ENCODE data around the gene GALNT18. TPM values are rescaled to one million over a fixed set of nuclear protein-coding genes. Genes with fewer than 3 reads are reported as not detected.

The GALNT18 gene
- total RNA-seq, 1 experiment from 2014 or later, result 1.7 TPM

DNA sequence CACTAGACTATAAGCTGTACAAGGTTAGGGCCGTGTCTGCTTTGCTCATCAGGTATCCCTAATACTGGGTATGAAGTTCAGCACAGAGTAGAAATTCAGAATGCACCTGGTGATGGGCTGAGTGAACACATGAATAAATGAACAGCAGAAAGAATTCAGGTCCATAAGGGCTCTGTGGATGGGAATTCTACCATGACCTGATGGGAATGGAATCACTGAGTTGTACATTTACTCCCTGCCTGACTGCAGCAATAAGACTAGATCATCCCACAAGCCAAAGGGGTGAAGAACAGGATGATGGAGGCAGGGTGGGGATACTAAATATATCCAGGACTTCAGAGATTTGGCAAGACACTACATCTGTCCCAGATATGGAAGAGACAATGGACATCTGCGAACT lies 182.2 kb downstream of the GALNT18 start:
- no peak overlapping the region for H2BK20ac ChIP-seq (ENCODE audit: low read depth, low read length, poor library complexity, severe bottlenecking)
- TF ChIP-seq, protein P1, sequence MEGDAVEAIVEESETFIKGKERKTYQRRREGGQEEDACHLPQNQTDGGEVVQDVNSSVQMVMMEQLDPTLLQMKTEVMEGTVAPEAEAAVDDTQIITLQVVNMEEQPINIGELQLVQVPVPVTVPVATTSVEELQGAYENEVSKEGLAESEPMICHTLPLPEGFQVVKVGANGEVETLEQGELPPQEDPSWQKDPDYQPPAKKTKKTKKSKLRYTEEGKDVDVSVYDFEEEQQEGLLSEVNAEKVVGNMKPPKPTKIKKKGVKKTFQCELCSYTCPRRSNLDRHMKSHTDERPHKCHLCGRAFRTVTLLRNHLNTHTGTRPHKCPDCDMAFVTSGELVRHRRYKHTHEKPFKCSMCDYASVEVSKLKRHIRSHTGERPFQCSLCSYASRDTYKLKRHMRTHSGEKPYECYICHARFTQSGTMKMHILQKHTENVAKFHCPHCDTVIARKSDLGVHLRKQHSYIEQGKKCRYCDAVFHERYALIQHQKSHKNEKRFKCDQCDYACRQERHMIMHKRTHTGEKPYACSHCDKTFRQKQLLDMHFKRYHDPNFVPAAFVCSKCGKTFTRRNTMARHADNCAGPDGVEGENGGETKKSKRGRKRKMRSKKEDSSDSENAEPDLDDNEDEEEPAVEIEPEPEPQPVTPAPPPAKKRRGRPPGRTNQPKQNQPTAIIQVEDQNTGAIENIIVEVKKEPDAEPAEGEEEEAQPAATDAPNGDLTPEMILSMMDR (conservative IDR thresholded peaks at IDR 0.05), result no peak
- no peak overlapping the region for H3T11ph ChIP-seq (ENCODE audit: low read length)
- H3K27me3 ChIP-seq (ENCODE audit: insufficient read depth, low read length), result no peaks in the 10 kb centered on the region
- H3K4me1 ChIP-seq (ENCODE audit: insufficient read depth, low read length), result no peaks in the 10 kb centered on the region; the same call in 1 of the 2 replicates
- H3K56ac ChIP-seq (ENCODE audit: insufficient read length, low read depth, low read length), result no peak overlapping the region
- Mint-ChIP-seq H3K27ac (no peak overlapping the region), H3K27me3 (ENCODE audit: low read depth) (peaks cover 3% of the 10 kb centered on the region; the same call in 1 of the 2 replicates), H3K4me3 (no peak overlapping the region), H3K36me3 (ENCODE audit: insufficient read depth in 1 of 3, low read depth in 3 of 3) (no peaks in the 10 kb centered on the region; a peak in 1 of 7 replicates), H3K9me3 (no peaks in the 10 kb centered on the region), H3K4me1 (peaks cover 12 to 25% of the 10 kb centered on the region in 2 experiments)
- no peaks in the 10 kb centered on the region for H4K20me1 ChIP-seq (ENCODE audit: control insufficient read depth, insufficient read depth, insufficient read length)
- no peaks in the 10 kb centered on the region for H3K23me2 ChIP-seq (ENCODE audit: insufficient read length, low read depth, low read length, poor library complexity, severe bottlenecking)
- no peak overlapping the region for H2BK12ac ChIP-seq (ENCODE audit: insufficient read length, low read depth, low read length)
- no CpG with 5 or more reads among the region's 2 CpGs for WGBS (ENCODE audit: extremely low coverage, insufficient read length, low lambda C conversion rate)
- H3K4me2 ChIP-seq (ENCODE audit: insufficient read depth, insufficient read length, low read length), result no peak overlapping the region
- no peak overlapping the region for H3K18ac ChIP-seq (ENCODE audit: insufficient read length, low read depth, low read length)
- no peak overlapping the region for H4K5ac ChIP-seq (ENCODE audit: insufficient read length, low read depth, low read length)
- H2BK15ac ChIP-seq (ENCODE audit: low read depth, low read length), result no peak overlapping the region
- no peak overlapping the region for H3K9ac ChIP-seq (ENCODE audit: extremely low read depth, insufficient read length, low read length)
- no peak overlapping the region for H4K91ac ChIP-seq (ENCODE audit: insufficient read length, low read depth, low read length)
- no peak overlapping the region for H3K23ac ChIP-seq (ENCODE audit: insufficient read length, low read depth, low read length)
- no peak for DNase-seq
- H3K27ac ChIP-seq (ENCODE audit: insufficient read length, low read depth, low read length), result no peak overlapping the region
- no peaks in the 10 kb centered on the region for H3K79me1 ChIP-seq (ENCODE audit: insufficient read depth, low read depth, low read length, poor library complexity, severe bottlenecking)
- no peak overlapping the region for H3K4ac ChIP-seq (ENCODE audit: low read depth, low read length)
- H3K79me2 ChIP-seq (ENCODE audit: insufficient read depth, low read length), result no peaks in the 10 kb centered on the region
- no peaks in the 10 kb centered on the region for H3K9me3 ChIP-seq (ENCODE audit: control insufficient read depth, low read depth, low read length)
- H2BK5ac ChIP-seq (ENCODE audit: insufficient read length, low read length), result no peak overlapping the region
- H4K8ac ChIP-seq (replicated peaks; ENCODE audit: insufficient read length, low read depth, low read length), result no peak overlapping the region
- no peak overlapping the region for H2AK5ac ChIP-seq (ENCODE audit: insufficient read length, low read length)
- H3K14ac ChIP-seq (ENCODE audit: insufficient read depth, low read length), result no peak overlapping the region
- H2AFZ ChIP-seq (ENCODE audit: low read length), result no peak overlapping the region
- H2BK120ac ChIP-seq (ENCODE audit: low read depth, low read length, poor library complexity, severe bottlenecking), result no peak overlapping the region
